Naive thymus-derived CD4-positive, alpha-beta T cell (primary cell): Measurements from ENCODE around the gene PXDC1. TPM values are rescaled to one million over a fixed set of nuclear protein-coding genes. Genes with fewer than 3 reads are reported as not detected.

Source experiments
- ATAC-seq: fragments of 150-1000 bp; cut with Tn5 transposase; 2 replicates; pipeline ENCODE4 v1.10.0; 2021; ENCODE audit warnings: mild to moderate bottlenecking, moderate library complexity
- CTCF ChIA-PET: fragments of 350-600 bp; sonication (Branson Sonifier 250); formaldehyde crosslinking; loops from one replicate; lab custom pipeline; 2021; ENCODE audit warnings: antibody characterized with exemption; lab: Charles Lee
- POLR2A ChIA-PET: fragments of 350-600 bp; sonication (Branson Sonifier 250); formaldehyde crosslinking; loops from one replicate; lab custom pipeline; 2021; ENCODE audit warnings: antibody characterized with exemption, inconsistent platforms; lab: Charles Lee
- DNase-seq, 9 donors: peaks; one replicate each; pipeline versions ENCODE4 v3.0.0 to v3.0.0-alpha.2; 2020 to 2022; ENCODE audit warnings: mixed read lengths in 1 of 9
- H3K27ac ChIP-seq: one replicate; pipeline ENCODE4 v1.7.0; 2013; ENCODE audit warnings: mild to moderate bottlenecking, low read depth, low read length, moderate library complexity
- H3K27me3 ChIP-seq, 2 donors: one replicate each; pipeline ENCODE4 v1.7.0; 2013; ENCODE audit warnings: low read length in 2 of 2, mild to moderate bottlenecking in 2 of 2, moderate library complexity in 2 of 2; ENCODE audit not compliant: control insufficient read depth in 2 of 2, insufficient read depth in 2 of 2
- H3K36me3 ChIP-seq, 3 experiments: 1 replicate in 2 of 3; 2 replicates in 1 of 3; pipeline ENCODE4 v1.7.0; 2013; ENCODE audit warnings: low read length in 3 of 3, mild to moderate bottlenecking in 3 of 3, moderate library complexity in 1 of 3; ENCODE audit not compliant: insufficient read depth in 3 of 3, control insufficient read depth in 2 of 3
- H3K4me1 ChIP-seq, 2 donors: one replicate each; pipeline ENCODE4 v1.7.0; 2013; ENCODE audit warnings: low read length in 2 of 2, mild to moderate bottlenecking in 2 of 2, moderate library complexity in 1 of 2; ENCODE audit not compliant: control insufficient read depth in 2 of 2, insufficient read depth in 2 of 2
- H3K4me3 ChIP-seq: 2 replicates; pipeline ENCODE4 v1.7.0; 2013; ENCODE audit warnings: mild to moderate bottlenecking, low read length
- H3K9me3 ChIP-seq, 3 experiments: 1 replicate in 2 of 3; 2 replicates in 1 of 3; pipeline ENCODE4 v1.7.0; 2013; ENCODE audit warnings: low read length in 3 of 3; ENCODE audit not compliant: control insufficient read depth in 2 of 3
- H3K27ac Mint-ChIP-seq, 9 donors: one replicate each; pipeline ENCODE4 v1.8.0; 2020 to 2022; ENCODE audit warnings: mixed read lengths in 9 of 9, mild to moderate bottlenecking in 8 of 9, moderate library complexity in 5 of 9, inconsistent platforms in 2 of 9
- H3K27me3 Mint-ChIP-seq, 5 donors: one replicate each; pipeline ENCODE4 v1.8.0; 2021 to 2022; ENCODE audit warnings: mixed read lengths in 5 of 5, mild to moderate bottlenecking in 1 of 5
- H3K36me3 Mint-ChIP-seq, 5 donors: one replicate each; pipeline ENCODE4 v1.8.0; 2020 to 2022; ENCODE audit warnings: mixed read lengths in 5 of 5, mild to moderate bottlenecking in 3 of 5, inconsistent platforms in 1 of 5
- H3K4me1 Mint-ChIP-seq, 7 donors: one replicate each; pipeline ENCODE4 v1.8.0; 2020 to 2022; ENCODE audit warnings: mixed read lengths in 7 of 7, mild to moderate bottlenecking in 3 of 7, inconsistent platforms in 1 of 7
- H3K4me3 Mint-ChIP-seq, 10 donors: one replicate each; pipeline ENCODE4 v1.8.0; 2020 to 2022; ENCODE audit warnings: mild to moderate bottlenecking in 10 of 10, mixed read lengths in 10 of 10, moderate library complexity in 6 of 10, inconsistent platforms in 2 of 10
- H3K9me3 Mint-ChIP-seq, 11 donors: one replicate each; pipeline ENCODE4 v1.8.0; 2020 to 2022; ENCODE audit warnings: mixed read lengths in 11 of 11, mild to moderate bottlenecking in 4 of 11, inconsistent platforms in 1 of 11, moderate library complexity in 1 of 11
- intact Hi-C, 2 donors: fragments of 100-400 bp; cut with micrococcal nuclease; formaldehyde crosslinking; loops; one replicate each; pipeline ENCODE4 v1.15.1; 2023
- polyA plus RNA-seq, 2 donors: library from polyadenylated mRNA; unstranded; fragments of 300-500 nt; fragmentation: Illumina TruSeq; gene quantifications; one replicate each; pipeline ENCODE4 v1.2.3, GENCODE V29; 2021
- total RNA-seq, 6 experiments: library from RNA in 5 of 6; stranded (reverse) in 5 of 6; gene quantifications; 1 replicate in 5 of 6; 2 replicates in 1 of 6; pipeline ENCODE4 v1.2.3 and lab custom pipeline; 2021 to 2026

The PXDC1 gene
- total and polyA plus RNA-seq, 7 experiments from 2014 or later, result 0.29 to 0.68 (median 0.39) TPM; not detected in 2

DNA sequence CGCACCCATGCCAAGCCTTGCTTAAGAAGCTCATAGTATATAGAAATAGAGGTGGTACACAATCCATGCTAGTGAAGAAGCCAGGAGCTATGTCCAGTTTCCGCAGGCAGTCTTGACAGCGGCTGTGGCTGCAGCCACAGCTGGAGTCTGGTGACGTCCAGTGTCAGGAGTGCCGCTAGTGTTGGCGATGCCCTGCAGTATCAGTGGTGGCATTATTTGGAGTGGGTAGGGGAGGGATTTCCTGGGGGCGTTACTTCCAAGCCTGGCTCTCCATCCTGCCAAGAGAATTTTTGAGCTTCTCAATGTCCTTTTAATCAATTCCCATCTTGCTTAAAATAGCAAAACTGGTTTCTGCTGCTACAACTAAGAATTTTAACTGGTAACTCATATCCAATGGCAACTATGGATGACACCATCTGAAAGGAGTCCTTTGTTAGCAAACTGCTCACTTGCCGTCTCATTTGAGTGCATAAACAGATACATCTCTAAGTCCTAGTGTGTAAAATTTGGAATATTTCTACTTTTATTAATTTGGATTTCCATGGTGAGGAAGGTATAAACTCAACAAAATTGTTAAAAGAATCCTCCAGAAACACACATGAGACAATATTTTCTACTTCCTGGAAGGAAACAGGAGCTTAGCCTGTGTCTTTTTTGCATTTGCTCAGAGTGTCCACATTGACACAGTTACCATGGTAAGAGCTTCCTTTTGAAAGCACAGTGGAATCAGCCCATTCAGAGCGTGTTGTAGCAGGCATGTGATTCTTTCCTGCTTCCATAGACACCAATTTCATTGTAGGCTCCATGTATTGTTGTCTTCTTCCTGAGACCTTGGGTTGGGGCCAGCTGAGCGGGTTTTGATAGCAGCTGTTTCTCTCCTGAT is 44.6 kb upstream of the PXDC1 start:
- Histone ChIP-seq H3K27ac (no peak overlapping the region), H3K4me3 (no peak overlapping the region), H3K36me3 (no peaks in the 10 kb centered on the region), H3K27me3 (no peaks in the 10 kb centered on the region), H3K9me3 (no peaks in the 10 kb centered on the region), H3K4me1 (no peaks in the 10 kb centered on the region)
- H3K4me3 Mint-ChIP-seq, result no peak overlapping the region
- no peaks in the 10 kb centered on the region for H3K36me3 Mint-ChIP-seq
- peaks cover 0 to 7% (median 5%) of the 10 kb centered on the region in 5 donors for H3K27me3 Mint-ChIP-seq
- peaks cover 0 to 2% (median 0%) of the 10 kb centered on the region in 11 donors for H3K9me3 Mint-ChIP-seq
- ATAC-seq (no peak), DNase-seq (no peak)
- H3K4me1 Mint-ChIP-seq, result no peaks in the 10 kb centered on the region
- H3K27ac Mint-ChIP-seq, result no peak overlapping the region
- ChIA-PET CTCF (interaction anchor here (0.9 kb wide), 1 partner anchor 21 kb away, joined by 3 read pairs; no protein-coding TSS in a partner anchor), POLR2A (no interaction called here)
- intact Hi-C loops, result no loop called here

DNA sequence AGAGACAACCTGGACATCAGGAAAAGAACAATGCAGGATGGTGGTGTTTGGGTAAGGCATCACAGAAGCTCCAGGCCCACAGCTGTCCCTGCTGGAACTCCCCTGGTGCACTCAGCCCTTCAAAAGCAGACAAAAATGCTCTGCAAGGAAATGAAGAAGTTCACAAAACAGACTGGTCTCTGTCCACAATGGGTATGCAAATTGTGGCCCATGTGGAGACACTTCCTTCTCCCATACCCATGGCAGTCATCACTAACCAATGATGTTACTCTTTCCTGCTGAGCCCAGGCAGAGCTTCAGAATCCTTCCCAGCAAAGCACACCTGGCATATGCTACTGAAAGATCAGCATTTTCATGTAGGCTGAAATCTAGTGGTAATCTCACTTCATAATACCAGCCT is 42.6 kb upstream of the PXDC1 start:
- H3K36me3 Mint-ChIP-seq, result no peaks in the 10 kb centered on the region
- no peaks in the 10 kb centered on the region for H3K4me1 Mint-ChIP-seq
- intact Hi-C loops, result no loop called here
- H3K4me3 ChIP-seq, result no peak overlapping the region
- H3K4me3 Mint-ChIP-seq, result no peak overlapping the region
- H3K27me3 ChIP-seq, result no peaks in the 10 kb centered on the region
- no peaks in the 10 kb centered on the region for H3K36me3 ChIP-seq
- no peak overlapping the region for H3K27ac ChIP-seq
- H3K27ac Mint-ChIP-seq, result no peak overlapping the region
- peaks cover 0 to under 1% (median 0%) of the 10 kb centered on the region in 5 donors for H3K27me3 Mint-ChIP-seq
- ATAC-seq, result no peak
- no peaks in the 10 kb centered on the region for H3K4me1 ChIP-seq
- CTCF ChIA-PET, result no interaction called here
- peaks cover 0 to 2% (median 0%) of the 10 kb centered on the region in 11 donors for H3K9me3 Mint-ChIP-seq
- POLR2A ChIA-PET, result no interaction called here
- no peak for DNase-seq
- no peaks in the 10 kb centered on the region for H3K9me3 ChIP-seq

DNA sequence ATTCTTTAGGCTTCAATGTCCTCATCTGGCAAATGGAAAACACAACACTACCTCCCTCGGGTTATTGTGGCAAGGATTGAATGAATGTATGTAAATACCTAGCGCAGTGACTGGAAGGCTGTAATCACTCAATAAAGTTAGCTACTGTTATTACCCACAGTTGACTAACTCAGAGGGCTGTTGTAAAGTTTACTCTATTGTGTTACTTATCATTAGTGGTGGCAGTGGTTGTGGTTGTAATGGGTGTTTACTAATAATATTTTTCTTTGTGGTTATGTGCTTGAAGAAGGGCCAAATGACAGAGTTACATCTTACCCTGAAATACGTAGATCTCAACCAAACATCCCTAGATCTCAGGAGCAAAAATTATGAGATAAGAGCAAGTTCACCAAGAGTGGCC is 42.0 kb upstream of the PXDC1 start:
- ChIA-PET CTCF (no interaction called here), POLR2A (no interaction called here)
- Mint-ChIP-seq H3K9me3 (peaks cover 0 to 2% (median 0%) of the 10 kb centered on the region in 11 donors), H3K4me3 (no peak overlapping the region), H3K27ac (no peak overlapping the region), H3K36me3 (no peaks in the 10 kb centered on the region), H3K4me1 (no peaks in the 10 kb centered on the region), H3K27me3 (no peaks in the 10 kb centered on the region)
- DNase-seq (no peak), ATAC-seq (no peak)
- Histone ChIP-seq H3K27me3 (no peaks in the 10 kb centered on the region), H3K9me3 (no peaks in the 10 kb centered on the region), H3K4me1 (no peaks in the 10 kb centered on the region), H3K27ac (no peak overlapping the region), H3K36me3 (no peaks in the 10 kb centered on the region), H3K4me3 (no peak overlapping the region)
- intact Hi-C loops, result no loop called here

DNA sequence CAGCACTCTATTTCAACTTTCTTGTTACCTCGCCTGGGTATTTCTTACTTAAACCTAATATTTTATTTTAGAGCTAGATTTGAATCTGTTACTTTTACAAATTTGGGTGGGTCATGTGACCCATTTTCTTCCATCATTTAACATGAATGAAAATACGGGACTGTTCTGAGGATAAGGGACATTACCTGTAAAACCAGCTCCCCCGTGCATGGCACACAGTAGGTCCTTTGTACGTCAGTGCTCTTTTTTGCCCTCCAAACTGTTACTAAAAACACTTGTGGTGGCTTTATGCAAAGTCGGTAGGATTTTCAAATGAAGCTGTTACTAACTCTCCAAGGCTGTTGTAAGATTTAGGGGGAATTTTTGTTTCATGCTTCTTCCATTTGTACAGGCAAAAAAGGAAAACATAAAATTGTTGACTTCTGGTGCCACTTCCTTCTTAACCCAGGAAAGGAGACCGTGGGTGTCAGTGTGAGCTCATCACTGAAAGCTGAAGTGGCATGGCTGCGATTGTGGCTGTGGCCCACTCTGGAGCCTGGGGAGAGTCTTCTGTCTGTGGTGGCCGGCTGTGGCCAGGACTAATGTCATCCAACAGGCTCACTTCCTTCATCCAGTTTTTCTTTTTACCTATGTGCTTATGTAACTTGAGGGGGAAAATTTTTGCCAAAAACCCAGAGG is 40.2 kb upstream of the PXDC1 start:
- Histone ChIP-seq H3K4me3 (no peak overlapping the region), H3K27me3 (no peaks in the 10 kb centered on the region), H3K27ac (no peak overlapping the region), H3K4me1 (no peaks in the 10 kb centered on the region), H3K36me3 (no peaks in the 10 kb centered on the region), H3K9me3 (no peaks in the 10 kb centered on the region)
- H3K27ac Mint-ChIP-seq, result no peak overlapping the region
- no peak for DNase-seq
- CTCF ChIA-PET, result no interaction called here
- peaks cover 0 to 2% (median 0%) of the 10 kb centered on the region in 11 donors for H3K9me3 Mint-ChIP-seq
- intact Hi-C loops, result no loop called here
- no peaks in the 10 kb centered on the region for H3K4me1 Mint-ChIP-seq
- no peak overlapping the region for H3K4me3 Mint-ChIP-seq
- POLR2A ChIA-PET, result no interaction called here
- ATAC-seq, result no peak
- H3K27me3 Mint-ChIP-seq, result peaks cover 0 to 2% (median 0%) of the 10 kb centered on the region in 5 donors
- no peaks in the 10 kb centered on the region for H3K36me3 Mint-ChIP-seq

DNA sequence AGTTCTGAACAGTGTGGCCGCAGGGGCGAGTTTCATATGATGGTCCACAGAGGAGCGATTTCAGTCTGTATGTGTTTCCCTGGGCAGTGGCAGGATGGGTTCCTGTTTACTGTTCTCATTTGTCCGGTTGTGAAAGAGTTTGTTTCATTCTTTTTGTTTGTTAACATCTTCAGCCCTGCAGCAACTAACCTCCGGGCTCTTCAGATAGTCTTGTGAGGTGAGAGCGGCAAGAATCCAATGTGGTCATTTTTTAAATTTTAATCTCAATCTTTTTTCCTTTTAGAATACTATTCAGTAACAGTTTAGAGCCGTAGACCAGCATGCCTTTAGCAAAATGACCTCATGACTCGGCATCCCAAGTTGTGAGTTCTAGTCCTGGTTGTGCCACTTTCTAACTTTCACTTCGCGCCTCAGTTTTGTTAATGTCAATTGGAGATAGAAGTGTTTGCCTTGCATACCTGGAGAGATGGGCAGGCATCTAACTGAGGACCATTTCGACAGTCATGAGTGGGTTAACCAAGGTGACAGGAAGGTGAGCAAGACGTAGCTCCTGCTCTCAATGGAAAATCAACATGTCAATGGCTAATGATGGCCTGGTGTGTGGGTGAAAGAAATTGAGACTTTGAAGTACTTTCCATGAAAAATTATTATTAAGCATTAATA is 38.5 kb upstream of the PXDC1 start:
- Histone ChIP-seq H3K4me3 (no peak overlapping the region), H3K4me1 (no peaks in the 10 kb centered on the region), H3K36me3 (no peaks in the 10 kb centered on the region), H3K9me3 (no peaks in the 10 kb centered on the region), H3K27ac (no peak overlapping the region), H3K27me3 (no peaks in the 10 kb centered on the region)
- no peaks in the 10 kb centered on the region for H3K36me3 Mint-ChIP-seq
- H3K9me3 Mint-ChIP-seq, result peaks cover 0 to 2% (median 0%) of the 10 kb centered on the region in 11 donors
- H3K27ac Mint-ChIP-seq, result no peak overlapping the region
- DNase-seq, result no peak
- intact Hi-C loops, result no loop called here
- H3K27me3 Mint-ChIP-seq, result peaks cover 0 to 2% (median 0%) of the 10 kb centered on the region in 5 donors
- H3K4me1 Mint-ChIP-seq, result no peaks in the 10 kb centered on the region
- no peak overlapping the region for H3K4me3 Mint-ChIP-seq
- ChIA-PET POLR2A (no interaction called here), CTCF (no interaction called here)
- ATAC-seq, result no peak

DNA sequence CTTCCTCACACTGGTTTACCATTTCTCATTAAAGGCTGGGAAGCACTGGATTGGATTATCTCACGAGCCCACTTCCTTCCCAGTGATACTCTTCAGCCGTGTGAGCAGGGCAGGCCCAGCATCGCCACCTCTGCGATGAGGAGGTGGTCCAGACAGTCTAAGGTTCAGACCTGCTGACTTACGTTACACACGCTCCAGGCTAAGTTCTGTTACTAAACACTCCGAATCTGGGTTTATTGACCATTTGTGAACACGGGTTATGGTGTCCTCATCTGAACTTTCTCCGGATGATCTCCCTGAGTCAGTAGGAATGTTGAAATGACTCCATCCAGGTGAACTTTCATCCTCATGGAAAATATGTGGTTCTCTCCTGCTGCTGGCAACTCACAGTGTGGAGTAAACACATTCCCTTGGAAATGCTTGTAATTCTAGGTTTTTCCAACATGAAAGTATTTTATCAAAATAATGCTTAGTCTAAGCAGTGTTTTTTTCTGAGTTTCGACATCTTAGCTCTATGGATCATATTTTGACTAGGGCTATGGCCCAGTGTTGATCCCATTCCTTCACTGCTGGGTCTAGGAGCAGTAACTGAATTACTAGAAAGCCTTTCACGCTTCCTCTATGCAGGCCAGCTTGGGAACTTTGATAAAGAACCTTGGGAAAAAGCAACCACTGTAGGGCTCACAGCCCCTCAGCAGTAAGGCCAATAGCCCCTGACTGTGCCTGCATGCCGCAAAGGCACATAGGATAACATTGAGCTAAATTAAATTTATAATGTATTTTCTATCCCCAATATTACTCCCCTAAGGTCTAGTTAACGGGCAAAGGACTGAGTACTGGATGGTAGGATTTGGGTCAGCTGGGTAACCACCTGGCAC is 37.7 kb upstream of the PXDC1 start:
- CTCF ChIA-PET, result no interaction called here
- POLR2A ChIA-PET, result no interaction called here
- Histone ChIP-seq H3K9me3 (no peaks in the 10 kb centered on the region), H3K36me3 (no peaks in the 10 kb centered on the region), H3K27ac (no peak overlapping the region), H3K27me3 (no peaks in the 10 kb centered on the region), H3K4me1 (no peaks in the 10 kb centered on the region), H3K4me3 (no peak overlapping the region)
- Mint-ChIP-seq H3K9me3 (no peaks in the 10 kb centered on the region), H3K4me3 (no peak overlapping the region), H3K36me3 (no peaks in the 10 kb centered on the region), H3K27ac (no peak overlapping the region), H3K27me3 (peaks cover 0 to 2% (median 0%) of the 10 kb centered on the region in 5 donors), H3K4me1 (no peaks in the 10 kb centered on the region)
- no peak for ATAC-seq
- intact Hi-C loops, result no loop called here
- no peak for DNase-seq
